ENCODE data around the gene PCDHA5.

PCDHA5 gene

GRCh38 chr5:140868721-140869554 lies 47.5 kb downstream of the PCDHA5 start, which contains the start of gene PCDHA11:
Gene PCDHA11 (plus strand): TSS chr5:140868957. CDS start chr5:140869104, 147 bp downstream.
- DNase-seq: no peak

DNA sequence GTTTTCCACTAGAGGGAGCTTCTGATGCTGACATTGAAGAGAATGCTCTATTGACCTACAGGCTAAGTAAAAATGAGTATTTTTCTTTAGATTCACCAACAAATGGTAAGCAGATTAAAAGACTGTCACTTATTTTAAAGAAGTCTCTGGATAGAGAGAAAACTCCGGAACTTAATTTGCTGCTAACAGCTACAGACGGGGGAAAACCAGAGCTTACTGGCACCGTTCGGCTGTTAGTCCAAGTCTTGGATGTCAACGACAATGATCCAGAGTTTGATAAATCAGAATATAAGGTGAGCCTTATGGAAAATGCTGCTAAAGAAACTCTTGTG lies 48.1 kb downstream of the PCDHA5 start:
- no peak for DNase-seq

- no peak for DNase-seq
Measured at GRCh38 chr5:140870221-140871201, 49.1 kb downstream of the PCDHA5 start.
